CD4-positive, alpha-beta T cell (primary cell): ENCODE data around the gene SNX25. TPM values are rescaled to one million over a fixed set of nuclear protein-coding genes. Genes with fewer than 3 reads are reported as not detected.

Experiments
- ATAC-seq: fragments of 200-7000 bp; cut with Tn5 transposase; one replicate; pipeline ENCODE4 v1.10.0; 2022; ENCODE audit warnings: mild to moderate bottlenecking; ENCODE audit not compliant: poor library complexity
- CTCF ChIA-PET: fragments of 350-600 bp; sonication (Branson Sonifier 250); formaldehyde crosslinking; loops from one replicate; lab custom pipeline; 2021; ENCODE audit warnings: antibody characterized with exemption, inconsistent platforms; lab: Charles Lee
- POLR2A ChIA-PET: fragments of 350-600 bp; sonication (Branson Sonifier 250); formaldehyde crosslinking; loops from one replicate; lab custom pipeline; 2021; ENCODE audit warnings: antibody characterized with exemption, inconsistent platforms; lab: Charles Lee
- DNase-seq, 14 experiments: peaks; one replicate each; pipeline ENCODE4 v3.0.0-alpha.2; 2013 to 2020; ENCODE audit warnings: mixed read lengths in 2 of 14
- H3K27ac ChIP-seq, 2 donors: one replicate each; pipeline versions ENCODE4 v1.5.1 to v1.7.0; 2013; ENCODE audit warnings: low read length in 2 of 2, low read depth in 1 of 2, mild to moderate bottlenecking in 1 of 2
- H3K27me3 ChIP-seq, 2 experiments: 1 replicate in 1 of 2; 2 replicates in 1 of 2; pipeline versions ENCODE4 v1.6.1 to v1.7.0; 2013; ENCODE audit warnings: low read length in 2 of 2, control low read depth in 1 of 2, mild to moderate bottlenecking in 1 of 2, moderate library complexity in 1 of 2; ENCODE audit not compliant: insufficient read depth in 2 of 2, control insufficient read depth in 1 of 2
- H3K36me3 ChIP-seq: one replicate; pipeline ENCODE4 v1.6.1; 2013; ENCODE audit warnings: low read length, control low read depth; ENCODE audit not compliant: insufficient read depth
- H3K4me1 ChIP-seq: one replicate; pipeline ENCODE4 v1.6.1; 2013; ENCODE audit warnings: low read length, control low read depth; ENCODE audit not compliant: insufficient read depth
- H3K4me3 ChIP-seq: one replicate; pipeline ENCODE4 v1.5.1; 2013; ENCODE audit warnings: mild to moderate bottlenecking, low read length, moderate library complexity
- H3K9me3 ChIP-seq, 2 experiments: 1 replicate in 1 of 2; 2 replicates in 1 of 2; pipeline versions ENCODE4 v1.6.1 to v1.7.0; 2013; ENCODE audit warnings: low read length in 2 of 2, mild to moderate bottlenecking in 2 of 2, control low read depth in 1 of 2, moderate library complexity in 1 of 2; ENCODE audit not compliant: control insufficient read depth in 1 of 2, insufficient read depth in 1 of 2
- H3K27ac Mint-ChIP-seq: one replicate; pipeline ENCODE4 v1.8.0; 2020; ENCODE audit warnings: mixed read lengths
- H3K27me3 Mint-ChIP-seq: one replicate; pipeline ENCODE4 v1.8.0; 2021; ENCODE audit warnings: mixed read lengths
- H3K36me3 Mint-ChIP-seq: one replicate; pipeline ENCODE4 v1.8.0; 2021; ENCODE audit warnings: low read depth, mixed read lengths
- H3K4me1 Mint-ChIP-seq: one replicate; pipeline ENCODE4 v1.8.0; 2021; ENCODE audit warnings: low read depth, mixed read lengths
- H3K4me3 Mint-ChIP-seq: one replicate; pipeline ENCODE4 v1.8.0; 2020; ENCODE audit warnings: mild to moderate bottlenecking, mixed read lengths
- H3K9me3 Mint-ChIP-seq: one replicate; pipeline ENCODE4 v1.8.0; 2020; ENCODE audit warnings: mixed read lengths
- intact Hi-C, 2 experiments: fragments of 100-400 bp; cut with DNase I in 1 of 2; cut with micrococcal nuclease in 1 of 2; formaldehyde crosslinking; loops; one replicate each; pipeline versions ENCODE4 v1.15.1 to v1.9.0; 2023 to 2025; cut with DNase I, micrococcal nuclease
- total RNA-seq, 174 experiments: library from RNA in 2 of 174; stranded (reverse) in 2 of 174; gene quantifications; one replicate each; pipeline ENCODE4 v1.2.3 and lab custom pipeline; 2021 to 2026
- TF ChIP-seq, protein P1 (sequence below): fragments of 200-600 bp; IDR thresholded peaks from one replicate; pipeline ENCODE4 v1.8.0; 2022; ENCODE audit warnings: antibody characterized with exemption, mild to moderate bottlenecking

Gene SNX25
- total RNA-seq, 2 experiments from 2014 or later, result 7.9 to 9.1 TPM

DNA sequence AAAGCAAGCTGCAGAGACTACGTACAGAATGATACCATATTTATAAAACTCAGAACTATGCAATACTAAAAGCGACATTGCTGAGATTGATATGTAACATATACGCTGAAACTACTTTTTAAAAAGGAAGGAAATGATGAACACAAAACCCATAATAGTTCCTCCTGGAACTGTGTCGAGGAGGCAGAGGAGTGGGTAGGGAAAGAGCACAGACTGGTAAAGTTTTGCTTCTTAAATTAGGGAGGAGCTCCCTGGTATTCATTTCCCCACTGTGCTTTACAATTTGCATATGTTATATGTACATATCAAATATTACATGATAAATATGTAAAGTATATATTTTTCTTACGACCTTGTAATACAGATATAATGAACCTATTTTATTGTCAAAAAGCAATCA, 202.5 kb downstream of the SNX25 start:
- Histone ChIP-seq H3K9me3 (no peaks in the 10 kb centered on the region), H3K27me3 (no peaks in the 10 kb centered on the region), H3K4me1 (no peaks in the 10 kb centered on the region), H3K36me3 (peaks cover 55% of the 10 kb centered on the region), H3K27ac (no peak overlapping the region), H3K4me3 (no peak overlapping the region)
- no peak for ATAC-seq
- intact Hi-C loops, result no loop called here
- Mint-ChIP-seq H3K27ac (no peak overlapping the region), H3K4me3 (no peak overlapping the region), H3K9me3 (no peaks in the 10 kb centered on the region), H3K36me3 (peaks cover 71% of the 10 kb centered on the region), H3K4me1 (no peaks in the 10 kb centered on the region), H3K27me3 (no peaks in the 10 kb centered on the region)
- POLR2A ChIA-PET, result interaction anchor here (0.8 to 3.2 kb wide), 2 partner anchors 9 to 15 kb away, joined by 3 to 7 read pairs; partner anchors contain the start of genes ANKRD37 and LRP2BP
- TF ChIP-seq, protein P1, sequence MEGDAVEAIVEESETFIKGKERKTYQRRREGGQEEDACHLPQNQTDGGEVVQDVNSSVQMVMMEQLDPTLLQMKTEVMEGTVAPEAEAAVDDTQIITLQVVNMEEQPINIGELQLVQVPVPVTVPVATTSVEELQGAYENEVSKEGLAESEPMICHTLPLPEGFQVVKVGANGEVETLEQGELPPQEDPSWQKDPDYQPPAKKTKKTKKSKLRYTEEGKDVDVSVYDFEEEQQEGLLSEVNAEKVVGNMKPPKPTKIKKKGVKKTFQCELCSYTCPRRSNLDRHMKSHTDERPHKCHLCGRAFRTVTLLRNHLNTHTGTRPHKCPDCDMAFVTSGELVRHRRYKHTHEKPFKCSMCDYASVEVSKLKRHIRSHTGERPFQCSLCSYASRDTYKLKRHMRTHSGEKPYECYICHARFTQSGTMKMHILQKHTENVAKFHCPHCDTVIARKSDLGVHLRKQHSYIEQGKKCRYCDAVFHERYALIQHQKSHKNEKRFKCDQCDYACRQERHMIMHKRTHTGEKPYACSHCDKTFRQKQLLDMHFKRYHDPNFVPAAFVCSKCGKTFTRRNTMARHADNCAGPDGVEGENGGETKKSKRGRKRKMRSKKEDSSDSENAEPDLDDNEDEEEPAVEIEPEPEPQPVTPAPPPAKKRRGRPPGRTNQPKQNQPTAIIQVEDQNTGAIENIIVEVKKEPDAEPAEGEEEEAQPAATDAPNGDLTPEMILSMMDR, result no peak
- CTCF ChIA-PET, result no interaction called here
- DNase-seq, result no peak

DNA sequence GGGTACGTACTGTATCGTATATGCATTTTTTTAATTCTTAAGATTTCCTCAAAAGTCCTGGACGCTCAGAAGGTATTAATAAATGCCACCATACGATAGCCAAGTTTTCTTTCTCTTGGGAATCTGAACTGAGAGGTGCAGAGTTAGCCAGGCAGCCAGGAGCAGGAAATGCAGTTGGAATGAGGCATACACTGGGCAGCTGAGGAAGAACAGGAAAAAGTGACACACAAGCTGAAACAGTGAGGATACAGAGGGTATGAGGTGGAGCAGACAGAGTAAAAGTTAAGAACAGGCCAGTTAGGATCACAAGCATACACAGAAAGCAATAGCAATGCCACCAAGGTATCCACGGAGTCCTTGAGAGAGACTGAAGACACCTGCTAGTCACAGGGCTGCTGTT, 203.0 kb downstream of the SNX25 start:
- CTCF ChIA-PET, result interaction anchor here (0.6 kb wide), 1 partner anchor 1104 kb away, joined by 4 read pairs; no protein-coding TSS in a partner anchor
- H3K27ac Mint-ChIP-seq, result no peak overlapping the region

More for the DNA sequence above, 203.0 kb downstream of the SNX25 start:
- peaks cover 77% of the 10 kb centered on the region for H3K36me3 Mint-ChIP-seq
- Histone ChIP-seq H3K27ac (no peak overlapping the region), H3K4me3 (no peak overlapping the region), H3K36me3 (peaks cover 61% of the 10 kb centered on the region), H3K4me1 (no peaks in the 10 kb centered on the region), H3K27me3 (no peaks in the 10 kb centered on the region), H3K9me3 (no peaks in the 10 kb centered on the region)
- POLR2A ChIA-PET, result interaction anchor here (0.8 to 3.2 kb wide), 2 partner anchors 9 to 16 kb away, joined by 3 to 7 read pairs; partner anchors contain the start of genes ANKRD37 and LRP2BP
- TF ChIP-seq, protein P1, result no peak
- intact Hi-C loops, result no loop called here
- H3K4me1 Mint-ChIP-seq, result no peaks in the 10 kb centered on the region
- H3K9me3 Mint-ChIP-seq, result no peaks in the 10 kb centered on the region
- DNase-seq (no peak), ATAC-seq (no peak)
- H3K4me3 Mint-ChIP-seq, result no peak overlapping the region
- H3K27me3 Mint-ChIP-seq, result no peaks in the 10 kb centered on the region

Other genes with a start within 250 kb of the SNX25 start
- not detected for gene HELT, start 191.1 kb upstream of the SNX25 start, total RNA-seq
- gene SLC25A4, start 66.3 kb upstream of the SNX25 start, total RNA-seq, result 1 to 10 TPM; 4.1 TPM
- gene CFAP97, start 5.6 kb upstream of the SNX25 start, total RNA-seq, result 10 to 100 TPM; 24.5 to 26.6 TPM
- gene LRP2BP, start 186.3 kb downstream of the SNX25 start, total RNA-seq, result 1 to 10 TPM; 2.7 to 3.1 TPM
- gene ANKRD37, start 187.2 kb downstream of the SNX25 start, total RNA-seq, result 10 to 100 TPM; 10.3 to 11.6 TPM
- 10 to 100 TPM; 14.5 to 16.6 TPM for gene UFSP2, start 216.4 kb downstream of the SNX25 start, total RNA-seq